WTC11 (cell line): ENCODE measurements around the gene RFESD. TPM values are rescaled to one million over a fixed set of nuclear protein-coding genes. Genes with fewer than 3 reads are reported as not detected.

Experiments used
- AFF4 ChIP-seq: sonication (generic); formaldehyde crosslinking; IDR thresholded peaks from 2 replicates; pipeline ENCODE4 v1.8.1; 2023; ENCODE audit warnings: mild to moderate bottlenecking, missing genetic modification reagents, borderline replicate concordance
- AR ChIP-seq: fragments of 250-450 bp; sonication (Bioruptor Pico); IDR thresholded peaks from 2 replicates; pipeline ENCODE4 v1.9.0; 2021; ENCODE audit warnings: mild to moderate bottlenecking
- ATF1 ChIP-seq: sonication (generic); formaldehyde crosslinking; IDR thresholded peaks from 2 replicates; pipeline ENCODE4 v1.8.1; 2023; ENCODE audit warnings: mild to moderate bottlenecking, moderate library complexity, missing genetic modification reagents
- CREM ChIP-seq: sonication (generic); formaldehyde crosslinking; IDR thresholded peaks from 2 replicates; pipeline ENCODE4 v1.8.1; 2022; ENCODE audit warnings: mild to moderate bottlenecking, missing genetic modification reagents, moderate library complexity
- ETV6 ChIP-seq: sonication (generic); formaldehyde crosslinking; IDR thresholded peaks from 2 replicates; pipeline ENCODE4 v1.8.1; 2022; ENCODE audit warnings: mild to moderate bottlenecking, missing genetic modification reagents
- FOXK1 ChIP-seq: sonication (generic); formaldehyde crosslinking; IDR thresholded peaks from 2 replicates; pipeline ENCODE4 v1.8.0; 2022; ENCODE audit warnings: mild to moderate bottlenecking, moderate library complexity, missing genetic modification reagents
- HMGA2 ChIP-seq: fragments of 250-450 bp; sonication (Bioruptor Pico); IDR thresholded peaks from 2 replicates; pipeline ENCODE4 v1.4.0; 2021; ENCODE audit warnings: mild to moderate bottlenecking, moderate library complexity
- IRF2 ChIP-seq: sonication (generic); formaldehyde crosslinking; IDR thresholded peaks from 2 replicates; pipeline ENCODE4 v1.8.0; 2022; ENCODE audit warnings: low read depth, missing genetic modification reagents, borderline replicate concordance
- KAT7 ChIP-seq: sonication (generic); formaldehyde crosslinking; IDR thresholded peaks from 2 replicates; pipeline ENCODE4 v1.8.1; 2023; ENCODE audit warnings: missing genetic modification reagents, mild to moderate bottlenecking, borderline replicate concordance
- NFYB ChIP-seq: sonication (generic); formaldehyde crosslinking; conservative IDR thresholded peaks from 2 replicates; pipeline ENCODE4 v1.8.0; 2022; ENCODE audit warnings: low read depth, missing genetic modification reagents
- PRDM15 ChIP-seq: sonication (generic); formaldehyde crosslinking; IDR thresholded peaks from 2 replicates; pipeline ENCODE4 v1.8.0; 2022; ENCODE audit warnings: missing genetic modification reagents
- PRRX2 ChIP-seq: fragments of 250-450 bp; sonication (Bioruptor Pico); IDR thresholded peaks from 2 replicates; pipeline ENCODE4 v1.8.0; 2021; ENCODE audit warnings: mild to moderate bottlenecking
- SP1 ChIP-seq: sonication (generic); formaldehyde crosslinking; conservative IDR thresholded peaks from 2 replicates; pipeline ENCODE4 v1.8.1; 2022; ENCODE audit warnings: missing genetic modification reagents
- TP53 ChIP-seq: sonication (generic); formaldehyde crosslinking; IDR thresholded peaks from 2 replicates; pipeline ENCODE4 v1.8.1; 2023; ENCODE audit warnings: mild to moderate bottlenecking, missing genetic modification reagents
- total RNA-seq: library from RNA; stranded (reverse); gene quantifications from 3 replicates; pipeline ENCODE4 v1.2.3, GENCODE V29; 2021
- TF ChIP-seq, protein P1 (sequence below): sonication (generic); formaldehyde crosslinking; conservative IDR thresholded peaks from 2 replicates; pipeline ENCODE4 v1.8.1; 2023; ENCODE audit warnings: mild to moderate bottlenecking, low read depth, missing genetic modification reagents, moderate library complexity

Gene RFESD
- total RNA-seq, 1 experiment from 2014 or later = 5.7 TPM

DNA sequence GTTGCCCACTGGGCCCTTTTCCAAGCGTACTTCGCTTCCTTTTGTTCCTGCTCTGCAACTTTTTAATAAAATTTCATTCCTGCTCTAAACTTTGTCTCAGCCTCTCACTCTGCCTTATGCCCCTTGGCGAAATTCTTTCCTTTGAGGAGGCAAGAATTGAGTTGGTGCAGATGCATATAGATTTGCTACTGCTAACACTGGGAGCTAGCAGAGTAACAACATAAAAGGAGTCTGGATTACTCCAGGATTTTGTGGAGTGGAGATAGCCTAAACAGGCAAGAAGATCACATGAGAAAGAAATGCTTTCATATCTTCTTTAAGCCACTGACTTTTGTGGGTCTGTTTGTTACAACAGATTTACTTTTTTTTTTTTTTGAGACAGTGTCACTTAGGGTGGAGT is 12.9 kb upstream of the RFESD start (continued):
- TF ChIP-seq, protein P1, sequence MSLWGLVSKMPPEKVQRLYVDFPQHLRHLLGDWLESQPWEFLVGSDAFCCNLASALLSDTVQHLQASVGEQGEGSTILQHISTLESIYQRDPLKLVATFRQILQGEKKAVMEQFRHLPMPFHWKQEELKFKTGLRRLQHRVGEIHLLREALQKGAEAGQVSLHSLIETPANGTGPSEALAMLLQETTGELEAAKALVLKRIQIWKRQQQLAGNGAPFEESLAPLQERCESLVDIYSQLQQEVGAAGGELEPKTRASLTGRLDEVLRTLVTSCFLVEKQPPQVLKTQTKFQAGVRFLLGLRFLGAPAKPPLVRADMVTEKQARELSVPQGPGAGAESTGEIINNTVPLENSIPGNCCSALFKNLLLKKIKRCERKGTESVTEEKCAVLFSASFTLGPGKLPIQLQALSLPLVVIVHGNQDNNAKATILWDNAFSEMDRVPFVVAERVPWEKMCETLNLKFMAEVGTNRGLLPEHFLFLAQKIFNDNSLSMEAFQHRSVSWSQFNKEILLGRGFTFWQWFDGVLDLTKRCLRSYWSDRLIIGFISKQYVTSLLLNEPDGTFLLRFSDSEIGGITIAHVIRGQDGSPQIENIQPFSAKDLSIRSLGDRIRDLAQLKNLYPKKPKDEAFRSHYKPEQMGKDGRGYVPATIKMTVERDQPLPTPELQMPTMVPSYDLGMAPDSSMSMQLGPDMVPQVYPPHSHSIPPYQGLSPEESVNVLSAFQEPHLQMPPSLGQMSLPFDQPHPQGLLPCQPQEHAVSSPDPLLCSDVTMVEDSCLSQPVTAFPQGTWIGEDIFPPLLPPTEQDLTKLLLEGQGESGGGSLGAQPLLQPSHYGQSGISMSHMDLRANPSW (CRISPR knock-in tag) = no peak
- no peak for TF ChIP-seq PRDM15 (CRISPR knock-in tag)
- no peak for TF ChIP-seq HMGA2 (CRISPR knock-in tag)
- TF ChIP-seq TP53 = no peak
- no peak for TF ChIP-seq SP1 (CRISPR knock-in tag)
- no peak for TF ChIP-seq AR (CRISPR knock-in tag)
- TF ChIP-seq AFF4 (CRISPR knock-in tag) = no peak
- TF ChIP-seq PRRX2 (CRISPR knock-in tag) = no peak
- TF ChIP-seq NFYB (CRISPR knock-in tag) = no peak
- no peak for TF ChIP-seq FOXK1 (CRISPR knock-in tag)
- TF ChIP-seq IRF2 (CRISPR knock-in tag) = no peak
- TF ChIP-seq KAT7 (CRISPR knock-in tag) = no peak
- no peak for TF ChIP-seq ATF1
- no peak for TF ChIP-seq CREM (CRISPR knock-in tag)
- no peak for TF ChIP-seq ETV6 (CRISPR knock-in tag)
- TF ChIP-seq, all 79 proteins: peak for 0
